CD4-positive, alpha-beta T cell treated with Interleukin-4 for 1 hour (primary cell): ENCODE data around the gene COL13A1.

Source experiments
- DNase-seq, 2 donors: peaks; one replicate each; pipeline ENCODE4 v3.0.0-alpha.2; 2020 to 2022

Gene COL13A1

GRCh38 chr10:69892406-69892805, 90.7 kb downstream of the COL13A1 start:
- DNase-seq: no peak

GRCh38 chr10:69892816-69893215, 91.1 kb downstream of the COL13A1 start:
- DNase-seq: no peak

- DNase-seq: no peak
Measured at GRCh38 chr10:69893271-69893900, 91.7 kb downstream of the COL13A1 start.

- no peak for DNase-seq
Measured at GRCh38 chr10:69894156-69894555, 92.5 kb downstream of the COL13A1 start.

DNA sequence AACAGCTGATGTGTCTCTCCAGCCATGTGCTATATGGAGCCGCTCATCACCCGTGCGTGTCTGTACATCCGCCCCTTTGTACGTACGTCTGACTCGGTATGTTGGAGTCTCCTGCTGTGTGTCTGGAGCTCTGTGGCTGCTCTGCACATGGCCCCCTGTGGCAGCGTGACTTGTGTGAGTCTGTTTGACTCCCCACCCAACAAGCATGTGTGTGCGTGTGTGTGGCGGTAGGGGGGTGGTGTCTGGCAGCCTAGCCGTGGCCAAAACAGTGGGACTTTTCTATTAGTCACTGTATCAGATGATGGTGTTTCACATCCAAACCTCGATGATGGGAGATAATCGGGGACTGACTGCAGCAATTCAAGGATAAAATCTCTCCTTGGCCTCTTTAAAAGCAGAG, 94.1 kb downstream of the COL13A1 start:
- DNase-seq: no peak

DNA sequence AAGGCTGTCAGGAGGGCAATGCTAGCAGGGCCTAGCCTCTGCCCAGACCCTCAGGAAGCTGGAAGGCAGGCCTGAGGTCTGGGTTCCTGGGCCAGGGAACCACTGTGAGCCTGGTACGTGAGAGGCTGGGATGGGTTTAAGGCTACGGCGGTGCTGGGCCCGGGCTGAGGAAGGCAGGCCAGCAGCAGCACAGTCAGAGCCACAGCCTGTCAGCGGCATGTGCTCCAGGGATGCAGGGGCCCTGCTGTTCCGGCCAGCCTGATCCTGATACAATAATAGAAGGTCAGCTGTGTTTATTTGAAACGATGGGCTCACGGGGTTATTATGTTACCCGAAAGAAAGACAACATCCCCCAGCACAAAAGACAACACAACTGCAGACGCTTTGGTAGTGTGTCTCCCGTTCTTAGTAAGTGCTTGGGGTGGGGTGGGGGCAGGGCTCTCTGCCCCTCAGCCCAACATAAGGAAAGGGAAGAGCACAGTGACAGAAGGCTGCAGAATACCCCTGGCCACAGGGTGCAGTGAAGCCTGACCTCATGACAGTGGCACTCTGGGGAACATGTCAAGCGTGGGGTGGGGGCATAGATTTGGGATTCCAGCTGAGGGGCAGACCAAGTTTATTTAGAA, 95.0 kb downstream of the COL13A1 start:
- no peak for DNase-seq

DNA sequence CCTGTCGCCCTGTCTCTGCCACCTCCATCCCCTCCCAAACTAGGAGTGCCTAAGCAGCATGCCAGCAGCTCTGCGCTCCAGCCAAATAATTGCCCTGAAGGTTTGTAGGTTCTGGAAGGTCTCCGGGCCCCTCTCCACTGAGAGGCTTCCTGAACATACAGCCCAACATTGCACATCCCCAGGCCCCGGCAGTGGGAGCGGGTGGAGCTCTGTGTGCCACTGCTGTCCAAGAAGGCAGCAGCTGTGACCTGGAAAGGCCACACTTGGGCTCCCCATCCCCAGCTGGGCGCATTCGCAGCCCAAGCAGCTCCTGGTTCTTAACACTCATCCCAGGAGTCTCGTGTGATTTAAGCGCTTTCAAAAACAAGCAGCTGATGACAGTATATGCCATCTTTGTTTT, 95.7 kb downstream of the COL13A1 start:
- DNase-seq: no peak

GRCh38 chr10:69897999-69898398, 96.3 kb downstream of the COL13A1 start:
- no peak for DNase-seq

GRCh38 chr10:69898524-69898923, 96.8 kb downstream of the COL13A1 start:
- no peak for DNase-seq

DNA sequence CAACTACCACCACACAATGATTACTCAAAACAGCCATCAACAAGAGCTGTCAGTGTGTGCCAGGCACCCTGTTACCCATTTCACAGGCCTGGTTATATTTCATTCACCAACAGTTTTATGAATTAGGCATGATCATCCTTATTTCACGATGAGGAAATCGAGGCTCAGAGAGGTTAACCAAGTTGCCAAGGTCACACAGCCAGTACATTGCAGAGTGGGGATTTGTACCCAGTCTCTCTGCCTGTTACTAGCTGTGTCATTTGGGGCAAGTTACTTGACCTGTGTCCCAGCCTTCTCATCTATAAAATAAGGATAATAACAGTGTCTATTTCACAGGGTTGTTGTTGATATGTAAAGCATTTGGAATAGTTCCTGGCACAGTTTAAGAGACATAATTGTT, 97.2 kb downstream of the COL13A1 start:
- DNase-seq: no peak

- DNase-seq: no peak
Measured at GRCh38 chr10:69899727-69900595, 98.3 kb downstream of the COL13A1 start.

GRCh38 chr10:69901022-69901421, 99.3 kb downstream of the COL13A1 start:
- DNase-seq: no peak

GRCh38 chr10:69901628-69902505, 100.2 kb downstream of the COL13A1 start:
- no peak for DNase-seq

- no peak for DNase-seq
Measured at GRCh38 chr10:69902835-69903535, 101.3 kb downstream of the COL13A1 start.

DNA sequence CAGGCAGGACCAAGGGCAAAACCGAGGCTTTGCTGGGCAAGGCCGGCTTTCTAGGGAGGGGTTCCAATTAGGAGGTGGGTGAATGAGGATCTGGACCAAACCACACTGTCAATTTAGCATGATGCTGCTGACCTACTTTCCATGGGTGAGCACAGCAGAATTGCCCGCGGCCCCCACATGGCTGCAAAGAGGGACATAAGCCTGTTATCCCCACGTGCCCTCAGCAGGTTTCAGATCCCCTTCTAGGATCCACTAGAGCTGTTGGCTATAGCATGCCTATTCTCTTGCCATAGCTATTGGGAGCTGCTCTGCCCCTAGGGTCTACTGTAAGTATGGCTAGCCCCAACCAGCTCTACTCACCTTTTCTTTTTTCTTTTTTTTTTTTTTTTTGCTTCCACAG, 102.8 kb downstream of the COL13A1 start:
- no peak for DNase-seq

DNA sequence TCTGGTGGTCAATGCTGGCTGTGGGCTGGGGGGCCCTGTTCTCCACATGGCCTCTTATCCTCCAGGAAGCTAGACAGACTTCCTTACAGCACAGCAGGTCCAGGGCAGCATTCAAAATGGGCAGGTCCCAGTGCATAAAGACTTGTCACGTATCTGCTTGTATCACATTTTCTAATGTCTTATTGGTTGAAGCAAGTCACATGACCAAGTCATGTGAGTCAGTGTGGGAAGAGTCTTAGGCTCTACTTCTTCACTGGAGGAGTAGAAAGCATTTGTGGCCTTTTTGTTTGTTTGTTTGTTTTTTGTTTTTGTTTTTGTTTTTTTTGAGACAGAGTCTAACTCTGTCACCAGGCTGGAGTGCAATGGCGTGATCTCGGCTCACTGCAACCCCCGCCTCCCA, 104.7 kb downstream of the COL13A1 start:
- no peak for DNase-seq

- DNase-seq: no peak
Measured at GRCh38 chr10:69907517-69907916, 105.8 kb downstream of the COL13A1 start.

DNA sequence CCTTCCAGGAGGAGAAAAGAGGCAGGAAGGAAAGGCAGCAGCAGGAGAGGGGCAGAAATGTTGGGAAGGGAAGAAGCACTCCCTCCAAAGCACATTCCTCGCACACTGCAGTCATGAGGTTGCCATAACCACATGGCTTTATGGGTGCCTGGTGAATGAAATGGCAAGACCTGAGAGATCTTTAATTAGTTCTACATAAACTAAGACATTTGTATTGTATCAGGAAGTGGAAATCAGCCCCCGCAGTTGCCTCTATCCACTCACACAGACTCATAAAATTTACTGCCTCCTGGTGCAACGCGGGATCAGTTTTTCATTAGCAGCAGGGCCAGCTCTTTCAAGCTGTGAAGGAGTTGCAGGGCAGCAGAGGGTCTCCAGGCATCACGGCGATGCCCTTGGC, 106.4 kb downstream of the COL13A1 start:
- no peak for DNase-seq

DNA sequence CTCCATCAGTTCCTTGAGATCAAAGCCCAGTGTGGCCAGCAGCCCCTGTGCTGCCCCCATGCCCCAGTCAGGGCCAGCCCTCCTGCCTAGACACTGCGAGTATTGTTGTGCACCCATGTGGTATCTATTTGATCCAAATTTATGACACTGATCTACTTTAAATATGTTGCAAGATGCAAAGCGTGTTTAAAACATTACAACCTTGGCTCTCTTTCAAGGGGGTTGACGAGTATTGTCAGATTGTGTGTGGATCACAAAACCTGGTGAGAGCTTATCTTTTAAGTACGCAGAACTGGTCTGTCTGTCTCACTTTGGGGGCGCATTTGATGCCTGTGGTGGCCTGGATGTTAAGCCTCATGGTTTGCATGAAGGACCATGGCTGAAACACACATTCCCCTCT, 108.9 kb downstream of the COL13A1 start:
- no peak for DNase-seq

DNA sequence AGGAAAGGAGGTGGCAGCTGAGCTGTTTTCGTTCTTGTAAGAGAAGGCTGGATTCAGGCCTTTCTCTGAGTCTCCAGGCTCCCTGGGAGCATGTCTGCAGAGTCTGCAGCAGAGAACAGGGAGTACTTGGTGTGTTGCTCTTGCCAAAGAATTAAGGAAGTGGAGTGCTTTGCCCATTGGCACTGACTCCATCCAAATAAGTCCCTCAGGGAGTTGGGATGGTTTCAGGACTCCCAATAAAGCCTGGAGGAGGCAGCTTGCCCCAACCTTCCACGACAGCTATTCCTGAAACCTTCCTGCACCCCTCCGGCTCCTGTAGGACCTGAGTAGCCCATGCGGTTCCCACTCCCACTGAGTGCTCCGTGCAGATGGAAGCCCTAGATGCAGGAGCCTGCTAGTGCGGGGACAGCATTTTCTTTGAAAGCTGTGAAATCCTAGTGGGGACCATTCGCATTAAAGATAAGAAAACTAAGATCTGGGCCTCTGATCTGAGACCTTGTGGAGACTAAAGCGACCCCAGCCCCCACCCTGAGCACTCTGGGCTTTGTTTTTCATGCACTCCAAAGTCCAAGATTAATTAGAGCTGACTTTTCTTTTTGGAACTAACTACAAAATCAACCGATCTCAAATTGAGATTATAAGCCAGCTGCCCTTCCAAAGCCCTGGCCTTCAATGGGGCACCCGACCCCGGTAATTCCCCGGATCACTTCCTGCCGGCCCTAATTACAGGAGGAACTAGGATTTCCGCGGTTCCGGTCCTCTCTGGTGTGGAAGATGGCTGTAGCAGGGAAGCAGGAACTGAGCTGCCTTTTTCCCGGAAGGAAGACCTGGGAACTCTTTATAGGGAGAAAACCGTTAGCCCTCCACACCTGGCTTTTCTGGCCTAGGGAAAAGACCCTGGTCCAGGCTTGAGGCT, 110.2 kb downstream of the COL13A1 start:
- no peak for DNase-seq

DNA sequence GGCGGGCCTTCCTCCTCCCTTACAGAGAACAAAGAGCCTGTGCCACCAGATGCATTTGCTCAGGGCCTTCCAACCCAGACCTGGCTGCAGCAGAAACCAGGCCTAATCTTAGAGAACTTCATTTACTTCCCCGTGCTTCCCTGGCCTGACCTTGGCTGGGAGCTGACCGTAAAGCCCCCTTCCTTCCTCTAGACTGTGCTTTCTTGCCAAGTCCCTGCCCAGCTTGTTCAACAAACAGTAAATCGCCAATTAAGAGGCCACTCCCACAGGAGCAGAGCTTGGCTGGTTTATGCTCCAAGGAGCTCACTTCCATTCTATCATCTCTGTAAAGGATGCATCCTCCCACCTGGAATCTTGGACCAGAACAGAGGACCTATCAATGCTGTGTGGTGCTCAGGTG, 110.9 kb downstream of the COL13A1 start:
- no peak for DNase-seq
